GM12878 (cell line): ENCODE results near the gene ACTR1A. TPM values are rescaled to one million over a fixed set of nuclear protein-coding genes. Genes with fewer than 3 reads are reported as not detected.

Source experiments
- CHD1 ChIP-seq: IDR thresholded peaks from 2 replicates; pipeline ENCODE4 v1.6.1; 2012; ENCODE audit warnings: low read depth, low read length, improper control_type of control experiment
- HDAC6 ChIP-seq: fragments of 200-600 bp; sonication (generic); IDR thresholded peaks from one replicate; pipeline ENCODE4 v1.8.0; 2017; ENCODE audit warnings: antibody characterized with exemption; ENCODE audit not compliant: unreplicated experiment
- KDM1A ChIP-seq: fragments of 200-600 bp; sonication (generic); IDR thresholded peaks from 2 replicates; pipeline ENCODE4 v1.6.1; 2016; ENCODE audit warnings: borderline replicate concordance
- MTA3 ChIP-seq: IDR thresholded peaks from 2 replicates; pipeline ENCODE4 v1.6.1; 2012; ENCODE audit warnings: low read length, inconsistent platforms, borderline replicate concordance
- MXI1 ChIP-seq: fragments of 150-350 bp; IDR thresholded peaks from 2 replicates; pipeline ENCODE4 v1.6.1; 2011; ENCODE audit warnings: low read depth, mild to moderate bottlenecking, inconsistent platforms, low read length, improper control_type of control experiment
- NFIC ChIP-seq: IDR thresholded peaks from 2 replicates; pipeline ENCODE4 v1.6.1; 2012; ENCODE audit warnings: low read depth, mild to moderate bottlenecking, inconsistent platforms, low read length, moderate library complexity
- NRF1 ChIP-seq: conservative IDR thresholded peaks from 2 replicates; pipeline ENCODE4 v1.6.1; 2011; ENCODE audit warnings: mild to moderate bottlenecking, low read depth, low read length, improper control_type of control experiment
- RAD51 ChIP-seq: fragments of 450-650 bp; IDR thresholded peaks from 2 replicates; pipeline ENCODE4 v1.6.1; 2016; ENCODE audit warnings: moderate library complexity, mild to moderate bottlenecking, inconsistent platforms
- RBBP5 ChIP-seq: fragments of 200-600 bp; sonication (generic); conservative IDR thresholded peaks from 2 replicates; pipeline ENCODE4 v1.6.1; 2016
- RELA ChIP-seq: fragments of 450-650 bp; IDR thresholded peaks from 2 replicates; pipeline ENCODE4 v1.8.0; 2014; ENCODE audit warnings: borderline replicate concordance; ENCODE audit not compliant: partially characterized antibody
- RELB ChIP-seq: fragments of 450-650 bp; IDR thresholded peaks from 2 replicates; pipeline ENCODE4 v1.6.1; 2017; ENCODE audit warnings: low read depth, mild to moderate bottlenecking, moderate library complexity
- SIX5 ChIP-seq: IDR thresholded peaks from 2 replicates; pipeline ENCODE4 v1.6.1; 2011; ENCODE audit warnings: mild to moderate bottlenecking, low read depth, low read length, moderate library complexity; ENCODE audit not compliant: severe bottlenecking
- SKIL ChIP-seq: fragments of 450-650 bp; IDR thresholded peaks from 2 replicates; pipeline ENCODE4 v1.6.1; 2017; ENCODE audit warnings: mild to moderate bottlenecking, low read depth, inconsistent platforms; ENCODE audit not compliant: poor library complexity, severe bottlenecking
- SUZ12 ChIP-seq: fragments of 200-600 bp; sonication (generic); IDR thresholded peaks from one replicate; pipeline ENCODE4 v1.6.1; 2018; ENCODE audit warnings: antibody characterized with exemption, mild to moderate bottlenecking; ENCODE audit not compliant: unreplicated experiment
- TAF1 ChIP-seq: IDR thresholded peaks from 2 replicates; pipeline ENCODE4 v1.6.1; 2011; ENCODE audit warnings: mild to moderate bottlenecking, low read depth, low read length, borderline replicate concordance
- ZBTB40 ChIP-seq: fragments of 450-650 bp; IDR thresholded peaks from 2 replicates; pipeline ENCODE4 v1.6.1; 2016; ENCODE audit warnings: mild to moderate bottlenecking, moderate library complexity, borderline replicate concordance
- ZNF384 ChIP-seq: IDR thresholded peaks from 2 replicates; pipeline ENCODE4 v1.6.1; 2012; ENCODE audit warnings: low read depth, mild to moderate bottlenecking, low read length, improper control_type of control experiment, borderline replicate concordance
- ZZZ3 ChIP-seq: IDR thresholded peaks from 2 replicates; pipeline ENCODE4 v1.6.1; 2011; ENCODE audit warnings: low read depth; ENCODE audit not compliant: control insufficient read depth, insufficient read length
- polyA plus RNA-seq, 11 experiments: library from polyadenylated mRNA; depleted of rRNA in 4 of 11; unstranded in 6 of 11; stranded (reverse) in 5 of 11; fragments of >200 nt; fragmentation: Nextera tagmentation in 4 of 11; fragmentation: Illumina TruSeq in 1 of 11; extraction: Ambion mirVana in 4 of 11; extraction: Trizol in 1 of 11; gene quantifications; 1 replicate in 1 of 11; 2 replicates in 10 of 11; pipeline versions ENCODE4 v1.2.1 to v1.2.3, GENCODE V29; 2011 to 2016; ENCODE audit warnings: inconsistent platforms in 2 of 11, missing spikeins in 2 of 11, low read depth in 1 of 11
- total RNA-seq, 4 experiments: library from RNA; depleted of rRNA in 3 of 4; stranded (reverse); fragments of >200 nt in 3 of 4; fragmentation: Illumina TruSeq in 1 of 4; extraction: Trizol in 1 of 4; gene quantifications; 2 replicates each; pipeline versions ENCODE4 v1.2.1 to v1.2.3, GENCODE V29; 2013 to 2021
- TF ChIP-seq, protein P1 (sequence below): fragments of 450-650 bp; IDR thresholded peaks from 2 replicates; pipeline ENCODE4 v1.6.1; 2017; ENCODE audit warnings: mild to moderate bottlenecking

The ACTR1A gene
- total and polyA plus RNA-seq, 10 of the 15 experiments (the other 5 are each of a cell fraction or from before 2014, with no cell fraction given) = 43.0 to 110 (median 78.9) TPM

DNA sequence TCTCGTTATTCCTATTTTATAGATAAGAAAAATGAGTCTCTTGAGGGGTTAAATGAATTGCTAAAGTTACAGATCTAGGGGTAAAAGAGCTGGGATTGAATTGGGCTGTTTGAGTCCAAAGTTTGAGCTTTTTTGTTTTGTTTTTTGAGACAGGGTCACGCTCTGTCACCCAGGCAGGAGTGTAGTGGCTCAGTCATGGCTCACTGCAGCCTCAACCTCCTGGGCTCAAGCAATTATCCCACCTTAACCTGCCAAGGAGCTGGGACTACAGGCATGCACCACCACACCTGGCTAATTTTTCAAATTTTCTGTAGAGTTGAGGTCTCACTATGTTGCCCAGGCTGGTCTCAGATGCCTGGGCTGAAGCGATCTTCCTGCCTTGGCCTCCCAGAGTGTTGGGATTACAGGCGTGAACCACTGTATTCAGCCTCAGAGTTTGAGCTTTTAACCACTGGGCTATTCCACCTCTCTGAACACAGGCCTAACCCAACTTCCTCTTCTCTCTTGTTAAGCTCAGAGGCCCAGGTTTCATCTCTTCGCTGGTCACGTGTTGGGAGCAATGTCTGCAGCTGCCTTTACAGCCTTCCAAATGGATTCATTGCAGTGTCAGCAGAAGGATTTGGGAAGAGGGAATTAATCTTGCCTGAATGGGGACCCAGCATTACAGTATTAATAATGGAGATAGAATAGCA is 9.2 kb upstream of the ACTR1A start (continued):
- no peak for TF ChIP-seq RBBP5
- no peak for TF ChIP-seq CHD1
- no peak for TF ChIP-seq ZZZ3
- TF ChIP-seq SIX5 = no peak
- no peak for TF ChIP-seq NFIC
- no peak for TF ChIP-seq TAF1
- TF ChIP-seq SUZ12 = no peak
- no peak for TF ChIP-seq HDAC6
- TF ChIP-seq RAD51 = peak; percentile 96
- TF ChIP-seq ZNF384 = no peak
- TF ChIP-seq MTA3 = no peak
- TF ChIP-seq RELB = peak; percentile 61; the same call in 1 of the 2 replicates
- no peak for TF ChIP-seq ZBTB40
- no peak for TF ChIP-seq RELA
- no peak for TF ChIP-seq NRF1
- TF ChIP-seq MXI1 = peak; percentile 35; the same call in 1 of the 2 replicates
- no peak for TF ChIP-seq SKIL
- no peak for TF ChIP-seq KDM1A
- TF ChIP-seq, protein P1, sequence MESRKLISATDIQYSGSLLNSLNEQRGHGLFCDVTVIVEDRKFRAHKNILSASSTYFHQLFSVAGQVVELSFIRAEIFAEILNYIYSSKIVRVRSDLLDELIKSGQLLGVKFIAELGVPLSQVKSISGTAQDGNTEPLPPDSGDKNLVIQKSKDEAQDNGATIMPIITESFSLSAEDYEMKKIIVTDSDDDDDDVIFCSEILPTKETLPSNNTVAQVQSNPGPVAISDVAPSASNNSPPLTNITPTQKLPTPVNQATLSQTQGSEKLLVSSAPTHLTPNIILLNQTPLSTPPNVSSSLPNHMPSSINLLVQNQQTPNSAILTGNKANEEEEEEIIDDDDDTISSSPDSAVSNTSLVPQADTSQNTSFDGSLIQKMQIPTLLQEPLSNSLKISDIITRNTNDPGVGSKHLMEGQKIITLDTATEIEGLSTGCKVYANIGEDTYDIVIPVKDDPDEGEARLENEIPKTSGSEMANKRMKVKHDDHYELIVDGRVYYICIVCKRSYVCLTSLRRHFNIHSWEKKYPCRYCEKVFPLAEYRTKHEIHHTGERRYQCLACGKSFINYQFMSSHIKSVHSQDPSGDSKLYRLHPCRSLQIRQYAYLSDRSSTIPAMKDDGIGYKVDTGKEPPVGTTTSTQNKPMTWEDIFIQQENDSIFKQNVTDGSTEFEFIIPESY = no peak
